A549 treated with CORT108297 at 1 μM for 4 hours (cell line): ENCODE measurements around the gene TAS2R41. TPM values are rescaled to one million over a fixed set of nuclear protein-coding genes. Genes with fewer than 3 reads are reported as not detected.

Experiments used
- total RNA-seq: library from RNA; stranded (reverse); fragments of 200-300 nt; extraction: Qiagen RNA extraction; gene quantifications from 5 replicates; pipeline ENCODE4 v1.2.3, GENCODE V29; 2022

Gene TAS2R41
- total RNA-seq: not detected in 5 replicates

GRCh38 chr7:143477501-143478150 lies at the start of gene TAS2R41:
TSS of gene TAS2R41 (plus strand) at chr7:143477873. CDS start at chr7:143477873, 0 bp downstream.

GRCh38 chr7:143443153-143443552 lies 34.5 kb upstream of the TAS2R41 start, which contains the start of gene TAS2R60:
TSS of gene TAS2R60 (plus strand) at chr7:143443453. CDS start at chr7:143443453, 0 bp downstream.

Other genes with a start within 250 kb of the TAS2R41 start
- 111 to 124 TPM (median 121 TPM) in 5 replicates for gene GSTK1, start 214.4 kb upstream of the TAS2R41 start, total RNA-seq
- gene TMEM139, start 192.9 kb upstream of the TAS2R41 start, total RNA-seq: 0.75 to 1.4 TPM (median 1.2 TPM) in 5 replicates
- gene CASP2, start 189.5 kb upstream of the TAS2R41 start, total RNA-seq: 18.2 to 20.9 TPM (median 19.2 TPM) in 5 replicates
- gene CLCN1, start 161.8 kb upstream of the TAS2R41 start, total RNA-seq: 0.02 to 0.08 TPM (median 0.07 TPM) in 4 of 5 replicates, not detected in the other
- gene FAM131B, start 115.2 kb upstream of the TAS2R41 start, total RNA-seq: 0.34 to 0.53 TPM (median 0.49 TPM) in 5 replicates
- 158 to 195 TPM (median 189 TPM) in 5 replicates for gene ZYX, start 96.5 kb upstream of the TAS2R41 start, total RNA-seq
- 0.12 TPM in 1 of 5 replicates, not detected in the others for gene EPHA1, start 69.0 kb upstream of the TAS2R41 start, total RNA-seq
- gene TAS2R60, start 34.4 kb upstream of the TAS2R41 start, total RNA-seq: not detected in 5 replicates
- gene CTAGE15, start 93.9 kb downstream of the TAS2R41 start, total RNA-seq: not detected in 5 replicates
- gene TCAF2, start 143.1 kb downstream of the TAS2R41 start, total RNA-seq: 0.29 to 0.53 TPM (median 0.35 TPM) in 5 replicates